ENCODE results near the gene STARD13. TPM values are rescaled to one million over a fixed set of nuclear protein-coding genes. Genes with fewer than 3 reads are reported as not detected.

The STARD13 gene
- total RNA-seq, 2 donors from 2014 or later = 0.50 to 1.4 TPM

GRCh38 chr13:33319859-33320258 is 34.3 kb upstream of the STARD13 start:
- Mint-ChIP-seq H3K4me1 (ENCODE audit: low read depth) (no peaks in the 10 kb centered on the region), H3K27ac (no peak overlapping the region), H3K9me3 (peaks cover 3 to 8% of the 10 kb centered on the region in 2 donors), H3K4me3 (no peak overlapping the region), H3K27me3 (ENCODE audit: low read depth) (peaks cover 19% of the 10 kb centered on the region), H3K36me3 (ENCODE audit: insufficient read depth in 2 of 2) (peaks cover 0 to 2% of the 10 kb centered on the region in 2 donors)
- no peak for ATAC-seq (replicated peaks in 1 of 2)
- no peak for DNase-seq

GRCh38 chr13:33318744-33319143 is 33.2 kb upstream of the STARD13 start:
- Mint-ChIP-seq H3K4me1 (ENCODE audit: low read depth) (no peaks in the 10 kb centered on the region), H3K27me3 (ENCODE audit: low read depth) (peaks cover 19% of the 10 kb centered on the region), H3K9me3 (peaks cover 3 to 8% of the 10 kb centered on the region in 2 donors), H3K36me3 (ENCODE audit: insufficient read depth in 2 of 2) (peaks cover 0 to 2% of the 10 kb centered on the region in 2 donors), H3K27ac (no peak overlapping the region), H3K4me3 (no peak overlapping the region)
- ATAC-seq (replicated peaks in 1 of 2) (no peak), DNase-seq (no peak)

- Mint-ChIP-seq H3K27me3 (ENCODE audit: low read depth) (peaks cover 14% of the 10 kb centered on the region), H3K4me3 (no peak overlapping the region), H3K9me3 (peaks cover 3 to 8% of the 10 kb centered on the region in 2 donors), H3K27ac (no peak overlapping the region), H3K4me1 (ENCODE audit: low read depth) (no peaks in the 10 kb centered on the region), H3K36me3 (ENCODE audit: insufficient read depth in 2 of 2) (peaks cover 0 to 2% of the 10 kb centered on the region in 2 donors)
- no peak for ATAC-seq (replicated peaks in 1 of 2)
- no peak for DNase-seq
Observed at GRCh38 chr13:33318037-33318436, 32.5 kb upstream of the STARD13 start.

GRCh38 chr13:33316890-33317289 is 31.3 kb upstream of the STARD13 start:
- Mint-ChIP-seq H3K36me3 (ENCODE audit: insufficient read depth in 2 of 2) (peaks cover 0 to 2% of the 10 kb centered on the region in 2 donors), H3K4me1 (ENCODE audit: low read depth) (no peaks in the 10 kb centered on the region), H3K27me3 (ENCODE audit: low read depth) (peaks cover 11% of the 10 kb centered on the region), H3K27ac (no peak overlapping the region), H3K9me3 (peaks cover 3 to 8% of the 10 kb centered on the region in 2 donors), H3K4me3 (no peak overlapping the region)
- no peak for DNase-seq
- no peak for ATAC-seq (replicated peaks in 1 of 2)

- Mint-ChIP-seq H3K27ac (no peak overlapping the region), H3K9me3 (peaks cover 3 to 6% of the 10 kb centered on the region in 2 donors), H3K4me1 (ENCODE audit: low read depth) (no peaks in the 10 kb centered on the region), H3K4me3 (no peak overlapping the region), H3K36me3 (ENCODE audit: insufficient read depth in 2 of 2) (peaks cover 0 to 2% of the 10 kb centered on the region in 2 donors), H3K27me3 (ENCODE audit: low read depth) (peaks cover 21% of the 10 kb centered on the region)
- no peak for ATAC-seq (replicated peaks in 1 of 2)
- DNase-seq = no peak
Observed at GRCh38 chr13:33313504-33313903, 27.9 kb upstream of the STARD13 start.

- ATAC-seq (replicated peaks in 1 of 2) (no peak), DNase-seq (no peak)
- Mint-ChIP-seq H3K27me3 (ENCODE audit: low read depth) (peaks cover 21% of the 10 kb centered on the region), H3K4me1 (ENCODE audit: low read depth) (no peaks in the 10 kb centered on the region), H3K36me3 (ENCODE audit: insufficient read depth in 2 of 2) (peaks cover 0 to 2% of the 10 kb centered on the region in 2 donors), H3K9me3 (peaks cover 3 to 6% of the 10 kb centered on the region in 2 donors), H3K27ac (no peak overlapping the region), H3K4me3 (no peak overlapping the region)
Observed at GRCh38 chr13:33312861-33313212, 27.3 kb upstream of the STARD13 start.

- Mint-ChIP-seq H3K36me3 (ENCODE audit: insufficient read depth in 2 of 2) (peaks cover 0 to under 1% of the 10 kb centered on the region in 2 donors), H3K9me3 (peaks cover 2 to 5% of the 10 kb centered on the region in 2 donors), H3K4me3 (no peak overlapping the region), H3K27ac (no peak overlapping the region), H3K4me1 (ENCODE audit: low read depth) (no peaks in the 10 kb centered on the region), H3K27me3 (ENCODE audit: low read depth) (peaks cover 21% of the 10 kb centered on the region)
- DNase-seq (no peak), ATAC-seq (replicated peaks in 1 of 2) (no peak)
Observed at GRCh38 chr13:33312150-33312860, 26.8 kb upstream of the STARD13 start.

- Mint-ChIP-seq H3K4me1 (ENCODE audit: low read depth) (no peaks in the 10 kb centered on the region), H3K27me3 (ENCODE audit: low read depth) (peaks cover 15% of the 10 kb centered on the region), H3K9me3 (no peaks in the 10 kb centered on the region), H3K36me3 (ENCODE audit: insufficient read depth in 2 of 2) (no peaks in the 10 kb centered on the region), H3K27ac (no peak overlapping the region), H3K4me3 (no peak overlapping the region)
- DNase-seq (no peak), ATAC-seq (replicated peaks in 1 of 2) (no peak)
Observed at GRCh38 chr13:33311040-33311439, 25.5 kb upstream of the STARD13 start.

GRCh38 chr13:33310245-33311038 is 24.9 kb upstream of the STARD13 start:
- Mint-ChIP-seq H3K27me3 (ENCODE audit: low read depth) (peaks cover 15% of the 10 kb centered on the region), H3K4me1 (ENCODE audit: low read depth) (no peaks in the 10 kb centered on the region), H3K27ac (no peak overlapping the region), H3K4me3 (no peak overlapping the region), H3K36me3 (ENCODE audit: insufficient read depth in 2 of 2) (no peaks in the 10 kb centered on the region), H3K9me3 (no peaks in the 10 kb centered on the region)
- DNase-seq (no peak), ATAC-seq (replicated peaks in 1 of 2) (no peak)

GRCh38 chr13:33308863-33309262 is 23.3 kb upstream of the STARD13 start:
- no peaks in the 10 kb centered on the region for H3K4me1 Mint-ChIP-seq (ENCODE audit: low read depth)
- ATAC-seq (replicated peaks in 1 of 2) (no peak), DNase-seq (no peak)
- H3K27ac Mint-ChIP-seq = no peak overlapping the region
- H3K27me3 Mint-ChIP-seq (ENCODE audit: low read depth) = peaks cover 15% of the 10 kb centered on the region
- no peaks in the 10 kb centered on the region for H3K36me3 Mint-ChIP-seq (ENCODE audit: insufficient read depth in 2 of 2)
- H3K9me3 Mint-ChIP-seq = no peaks in the 10 kb centered on the region
- H3K4me3 Mint-ChIP-seq = no peak overlapping the region

GRCh38 chr13:33307843-33308242 is 22.3 kb upstream of the STARD13 start:
- no peaks in the 10 kb centered on the region for H3K4me1 Mint-ChIP-seq (ENCODE audit: low read depth)
- H3K9me3 Mint-ChIP-seq = peaks cover 0 to 6% of the 10 kb centered on the region in 2 donors
- H3K4me3 Mint-ChIP-seq = no peak overlapping the region
- H3K27me3 Mint-ChIP-seq (ENCODE audit: low read depth) = peaks cover 15% of the 10 kb centered on the region
- no peak for ATAC-seq (replicated peaks in 1 of 2)
- H3K36me3 Mint-ChIP-seq (ENCODE audit: insufficient read depth in 2 of 2) = no peaks in the 10 kb centered on the region
- no peak for DNase-seq
- no peak overlapping the region for H3K27ac Mint-ChIP-seq

GRCh38 chr13:33303855-33304597 is 18.5 kb upstream of the STARD13 start:
- no peaks in the 10 kb centered on the region for H3K36me3 Mint-ChIP-seq (ENCODE audit: insufficient read depth in 2 of 2)
- no peak overlapping the region for H3K4me3 Mint-ChIP-seq
- peaks cover 16% of the 10 kb centered on the region for H3K27me3 Mint-ChIP-seq (ENCODE audit: low read depth)
- peaks cover 0 to 7% of the 10 kb centered on the region in 2 donors for H3K9me3 Mint-ChIP-seq
- no peak overlapping the region for H3K27ac Mint-ChIP-seq
- no peaks in the 10 kb centered on the region for H3K4me1 Mint-ChIP-seq (ENCODE audit: low read depth)
- DNase-seq (no peak), ATAC-seq (replicated peaks in 1 of 2) (no peak)

GRCh38 chr13:33299626-33300025 is 14.1 kb upstream of the STARD13 start:
- H3K4me3 Mint-ChIP-seq = no peak overlapping the region
- no peak overlapping the region for H3K27ac Mint-ChIP-seq
- DNase-seq = no peak
- H3K36me3 Mint-ChIP-seq (ENCODE audit: insufficient read depth in 2 of 2) = no peaks in the 10 kb centered on the region
- H3K4me1 Mint-ChIP-seq (ENCODE audit: low read depth) = no peaks in the 10 kb centered on the region
- no peak for ATAC-seq (replicated peaks in 1 of 2)
- peaks cover 0 to 7% of the 10 kb centered on the region in 2 donors for H3K9me3 Mint-ChIP-seq
- peaks cover 6% of the 10 kb centered on the region for H3K27me3 Mint-ChIP-seq (ENCODE audit: low read depth)

Data from activated T-cell treated with anti-CD3 and anti-CD28 coated beads, Interleukin-2, amount 50 U/mL, for 72 hours (primary cell).